Endometrial microvascular endothelial cells (primary cell): Measurements from ENCODE around the gene MYOM3. TPM values are rescaled to one million over a fixed set of nuclear protein-coding genes. Genes with fewer than 3 reads are reported as not detected.

Experiments
- in situ Hi-C: cut with HindIII; loops from 2 replicates; pipeline ENCODE4 v1.10.0; 2017; ENCODE audit warnings: low sequenced_read_pairs, low pct_unique_long_range_greater_than_20kb; ENCODE audit errors: inconsistent ontology term
- total RNA-seq: library from RNA; depleted of rRNA; stranded (reverse); fragments of >200 nt; gene quantifications from one replicate; pipeline ENCODE4 v1.2.3, GENCODE V29; 2015; ENCODE audit errors: inconsistent ontology term

MYOM3 gene
- total RNA-seq, 1 donor from 2014 or later = not detected

DNA sequence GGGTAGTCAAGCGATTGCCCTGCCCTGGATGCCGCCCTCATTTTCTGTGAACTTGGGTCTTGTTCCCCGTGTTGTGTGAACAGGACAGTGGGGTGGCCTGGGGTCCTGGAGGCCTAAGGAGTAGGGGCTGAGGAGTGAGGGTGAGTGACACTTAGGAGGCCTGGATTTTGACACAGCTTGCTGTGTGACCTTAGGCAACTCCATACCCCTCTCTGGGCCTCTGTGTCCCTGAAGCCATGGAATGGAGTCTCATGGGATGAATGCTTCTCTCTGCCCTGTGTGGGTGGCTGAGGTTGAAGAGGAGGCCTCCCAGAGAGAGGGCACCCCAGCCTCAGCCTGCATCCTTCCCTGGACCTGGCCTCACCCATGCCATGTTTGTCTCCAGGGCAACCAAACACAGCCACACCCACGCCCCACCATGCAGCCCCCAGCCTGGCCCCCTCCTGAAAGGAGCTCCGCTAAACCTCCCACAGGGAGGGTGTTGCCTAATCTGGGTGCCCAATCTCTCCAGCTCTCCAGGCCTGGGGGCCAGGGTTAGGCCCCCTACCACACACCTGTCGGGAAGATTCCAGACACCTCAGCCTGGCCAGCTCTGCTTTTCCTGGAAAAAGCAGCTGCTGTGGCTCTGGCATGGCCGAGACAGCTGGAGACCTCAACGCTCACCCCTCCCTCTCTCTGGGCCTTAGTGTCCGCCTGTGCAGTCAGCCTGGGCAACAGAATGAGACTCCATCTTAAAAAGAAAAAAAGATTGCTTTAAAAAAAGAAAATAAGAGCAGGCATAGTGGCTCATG, 9.9 kb downstream of the MYOM3 start:
- in situ Hi-C loops = no loop called here

DNA sequence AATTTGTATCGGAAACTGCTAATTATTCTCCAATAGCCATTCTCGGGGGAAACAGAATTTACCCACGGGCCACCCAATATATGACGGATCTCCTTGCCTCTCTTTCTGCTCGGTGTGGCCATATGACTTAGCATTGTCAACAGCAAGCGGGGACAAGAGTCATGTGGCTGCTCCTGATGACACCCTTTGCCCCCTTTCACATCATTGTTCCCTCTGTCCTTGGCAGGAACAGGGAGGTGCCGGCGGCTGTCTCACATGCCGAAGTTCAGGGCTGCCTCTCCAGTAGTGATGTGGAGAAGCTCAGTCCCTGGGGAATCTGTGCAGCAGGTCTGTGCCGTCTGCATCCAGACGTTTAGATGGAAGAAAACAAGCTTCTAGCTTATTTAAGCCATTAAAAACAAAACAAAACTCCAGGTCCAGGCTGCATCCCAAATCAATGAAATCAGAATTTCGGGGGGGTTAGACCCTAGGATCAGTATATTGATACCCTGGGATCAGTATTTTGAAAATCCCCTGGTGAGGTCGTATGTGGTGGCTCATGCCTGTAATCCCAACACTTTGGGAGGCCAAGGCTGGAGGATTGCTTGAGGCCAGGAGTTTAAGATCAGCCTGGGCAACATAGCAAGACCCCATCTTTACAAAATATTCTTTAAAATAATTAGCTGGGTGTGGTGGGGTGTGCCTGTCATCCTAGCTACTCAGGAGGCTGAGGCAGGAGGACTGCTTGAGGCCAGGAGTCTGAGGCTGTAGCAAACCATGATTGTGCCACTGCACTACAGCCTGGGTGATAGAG, 10.8 kb downstream of the MYOM3 start:
- in situ Hi-C loops = no loop called here

GRCh38 chr1:24098943-24099638, 12.8 kb downstream of the MYOM3 start:
- in situ Hi-C loops = no loop called here

DNA sequence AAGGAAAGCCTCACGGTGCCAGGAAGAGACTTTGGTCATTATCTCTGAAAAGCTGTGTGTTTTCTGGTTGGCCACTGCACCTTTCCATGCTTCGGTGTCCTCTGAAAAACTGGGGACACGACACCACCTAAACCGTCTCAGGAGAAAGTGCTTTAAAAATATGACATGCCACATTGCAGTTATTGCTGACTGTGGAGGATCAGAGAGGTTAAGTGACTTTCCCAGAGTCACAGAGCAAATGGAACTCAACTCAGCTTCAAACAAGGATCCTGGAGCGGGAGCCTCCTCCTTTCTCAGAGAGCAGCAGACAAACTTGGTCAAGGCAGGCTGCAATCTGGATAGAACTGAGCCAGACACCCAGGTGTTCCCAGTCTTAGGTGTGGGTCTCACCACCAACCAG, 13.8 kb downstream of the MYOM3 start:
- in situ Hi-C loops = no loop called here

GRCh38 chr1:24097663-24098062, 14.3 kb downstream of the MYOM3 start:
- in situ Hi-C loops = no loop called here

DNA sequence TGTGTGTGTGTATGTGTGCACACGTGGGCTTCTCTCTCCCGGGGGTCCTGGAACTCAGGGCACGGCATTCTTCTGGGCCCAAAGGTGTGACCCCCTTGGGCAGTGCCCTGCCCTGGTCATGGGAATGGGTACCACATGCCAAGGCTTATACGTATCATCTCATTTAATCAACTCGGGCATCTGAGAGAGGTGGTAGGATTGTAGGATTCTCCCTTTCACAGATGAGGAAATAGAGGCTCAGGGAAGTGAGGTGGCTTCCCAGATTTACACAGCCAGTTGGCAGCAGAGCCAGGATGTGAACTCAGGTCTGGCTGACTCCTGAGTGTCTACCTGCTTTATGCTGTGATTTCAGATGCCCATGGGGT, 15.2 kb downstream of the MYOM3 start:
- in situ Hi-C loops = no loop called here

DNA sequence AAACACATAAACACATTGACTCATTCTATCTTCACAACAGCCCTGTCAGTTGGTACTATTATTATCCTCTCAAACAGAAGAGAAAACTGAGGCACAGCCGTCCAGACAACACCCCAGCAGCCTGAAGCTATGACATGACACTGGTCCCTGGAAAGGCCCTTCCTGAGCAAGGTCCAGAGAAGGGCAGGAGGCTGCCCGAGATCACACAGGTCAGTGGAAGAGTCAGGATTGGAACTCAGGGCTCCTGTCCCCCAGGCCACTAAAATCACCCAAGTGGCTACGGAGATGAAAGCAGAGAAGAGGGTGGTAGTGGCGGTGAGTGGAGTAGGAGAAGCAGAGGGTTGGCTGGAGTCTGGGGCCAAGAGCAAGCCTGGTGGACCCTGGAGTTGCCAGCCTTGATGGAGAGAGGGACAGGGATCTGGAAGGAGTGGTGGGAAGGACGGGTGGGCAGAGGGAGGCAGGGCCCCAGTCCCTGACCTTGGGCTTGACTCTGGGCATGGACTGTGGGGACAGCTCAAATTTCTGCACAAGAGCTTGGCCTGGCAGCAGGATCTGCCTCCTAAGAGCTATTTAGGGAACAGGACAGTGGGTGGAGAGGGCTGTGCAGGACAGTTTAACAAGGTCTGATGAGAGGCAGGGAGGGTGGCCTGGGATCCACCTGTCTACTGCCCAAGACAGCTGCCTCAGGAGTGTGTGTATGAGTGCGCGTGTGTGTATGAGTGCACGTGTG, 15.8 kb downstream of the MYOM3 start:
- in situ Hi-C loops = no loop called here

DNA sequence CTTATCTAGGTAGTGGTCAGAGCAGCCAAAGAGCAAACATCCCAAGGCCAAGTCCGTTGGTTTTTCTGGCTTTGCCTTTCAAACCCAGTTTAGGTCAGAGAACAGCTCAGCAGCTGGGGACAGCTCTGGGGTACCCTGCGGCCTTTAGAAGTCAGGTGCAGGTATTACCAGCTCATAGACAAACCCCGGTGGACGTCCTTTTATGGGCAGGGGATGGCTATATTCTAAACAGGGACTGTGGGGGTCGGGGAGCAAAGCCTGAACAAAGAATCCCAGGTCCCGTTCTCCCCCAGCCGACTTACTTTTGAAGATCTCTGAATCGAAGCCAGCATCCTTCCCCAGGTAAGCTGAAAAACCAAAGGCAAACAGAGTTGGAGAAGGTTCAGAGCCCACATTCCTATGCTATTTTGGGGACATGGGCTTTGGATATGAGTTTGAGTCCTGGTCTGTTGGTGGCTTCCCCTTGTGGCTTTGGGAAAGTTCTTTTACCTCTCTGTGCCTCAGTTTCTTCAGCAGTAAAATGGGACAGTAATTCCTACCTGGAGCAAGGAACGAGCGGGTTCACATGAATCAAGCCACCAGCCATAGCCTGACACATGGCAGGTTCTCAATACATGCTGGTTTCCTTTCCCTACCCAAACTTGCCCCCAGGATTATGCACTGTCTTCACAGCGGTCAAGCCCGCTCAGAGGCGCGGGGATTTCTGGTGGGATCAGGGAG, 16.6 kb downstream of the MYOM3 start:
- in situ Hi-C loops = no loop called here

GRCh38 chr1:24094554-24094953, 17.4 kb downstream of the MYOM3 start:
- in situ Hi-C loops = no loop called here

GRCh38 chr1:24093732-24094131, 18.2 kb downstream of the MYOM3 start:
- in situ Hi-C loops = no loop called here

GRCh38 chr1:24092979-24093378, 19.0 kb downstream of the MYOM3 start:
- in situ Hi-C loops = no loop called here

DNA sequence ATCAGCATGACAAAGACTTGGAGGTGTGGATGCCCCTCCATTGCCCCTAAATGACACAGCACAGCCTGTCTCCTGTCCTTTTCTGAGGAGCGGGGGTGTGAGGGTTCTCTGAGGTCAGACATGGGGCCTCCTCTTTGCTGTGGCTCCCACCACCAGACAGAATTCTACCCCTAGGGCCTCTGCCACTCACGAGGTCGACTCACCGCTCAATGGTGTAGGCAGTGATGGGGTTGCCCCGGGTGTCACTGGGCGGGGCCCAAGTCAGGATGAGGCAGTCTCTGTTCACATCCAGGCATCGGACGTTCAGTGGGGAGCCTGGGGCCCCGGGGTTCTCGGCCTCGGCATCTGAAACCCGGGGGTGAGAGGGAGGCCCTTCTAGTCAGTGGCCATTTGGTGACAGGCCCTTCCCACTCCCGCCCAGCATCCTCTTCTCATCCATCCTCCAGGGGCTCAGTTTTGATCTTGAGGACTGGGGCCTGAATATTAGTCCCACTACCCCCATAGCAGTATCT, 19.9 kb downstream of the MYOM3 start:
- in situ Hi-C loops = no loop called here

DNA sequence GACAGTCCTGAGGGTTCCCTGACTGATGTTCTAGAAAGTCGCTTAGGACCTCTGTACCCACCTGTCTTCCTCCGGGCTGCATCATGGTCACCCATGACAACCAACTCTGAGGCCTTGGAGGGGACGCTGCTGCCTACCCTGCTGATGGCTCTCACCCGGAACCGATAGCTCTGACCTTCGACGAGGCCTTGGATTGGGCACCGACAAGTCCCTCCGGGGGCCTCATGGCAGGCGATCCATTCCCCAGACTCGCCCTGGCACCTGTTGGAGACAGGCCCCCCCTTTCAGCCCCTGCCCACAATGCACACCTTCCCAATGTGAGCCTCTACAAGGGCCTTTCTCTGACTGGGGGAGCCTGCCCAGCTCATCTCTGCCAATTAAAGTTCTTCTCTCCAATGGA, 21.2 kb downstream of the MYOM3 start:
- in situ Hi-C loops = no loop called here

GRCh38 chr1:24089743-24090555, 22.0 kb downstream of the MYOM3 start:
- in situ Hi-C loops = no loop called here

GRCh38 chr1:24089027-24089742, 22.8 kb downstream of the MYOM3 start:
- in situ Hi-C loops = no loop called here

DNA sequence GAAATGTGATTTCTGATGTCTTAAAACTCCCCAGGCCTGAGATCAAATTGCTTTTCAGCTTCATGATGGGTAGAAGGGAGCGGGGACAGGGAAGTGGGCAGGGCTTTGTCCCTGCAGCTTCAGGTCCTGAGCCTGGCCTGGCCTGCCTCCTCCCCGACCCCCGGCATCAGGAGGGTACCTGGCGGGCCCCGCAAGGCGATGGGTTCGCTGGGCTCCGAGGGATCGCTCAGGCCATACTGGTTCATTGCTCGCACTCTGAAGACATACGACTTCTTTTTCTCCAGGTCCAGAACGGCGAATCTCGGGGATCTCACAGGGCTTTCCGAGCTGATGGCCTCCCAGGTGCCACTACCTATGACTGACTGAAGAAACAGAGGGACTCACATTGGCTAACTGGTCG, 25.5 kb downstream of the MYOM3 start:
- in situ Hi-C loops = no loop called here

DNA sequence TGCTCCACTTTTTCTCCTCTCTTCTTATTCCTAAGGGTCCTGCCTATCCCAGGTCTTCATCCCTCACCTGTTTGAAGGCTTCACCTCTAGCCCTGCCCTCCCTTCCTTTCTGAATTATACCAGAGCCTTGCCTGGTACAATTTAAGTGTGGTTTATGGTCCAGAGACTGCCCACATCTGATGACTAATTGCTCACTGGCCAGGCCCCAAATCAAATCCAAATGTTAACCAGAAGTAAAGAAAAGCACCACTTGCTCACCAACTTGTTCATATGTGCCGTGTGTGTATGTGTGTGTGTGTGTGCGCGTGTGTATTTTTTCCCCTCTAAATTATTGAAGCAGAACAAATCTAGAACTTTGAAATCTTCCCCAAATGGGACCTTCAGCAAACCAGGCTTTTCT, 26.4 kb downstream of the MYOM3 start:
- in situ Hi-C loops = no loop called here
